H1 (cell line): ENCODE data around the gene ZNF490. TPM values are rescaled to one million over a fixed set of nuclear protein-coding genes. Genes with fewer than 3 reads are reported as not detected.

Source experiments
- KDM1A ChIP-seq: fragments of 200-600, 300-600 bp; sonication (generic); IDR thresholded peaks from 2 replicates; pipeline ENCODE4 v1.7.1; 2016; ENCODE audit warnings: mild to moderate bottlenecking, low read length, borderline replicate concordance
- PHF8 ChIP-seq: fragments of 200-600 bp; sonication (generic); conservative IDR thresholded peaks from 2 replicates; pipeline ENCODE4 v1.7.1; 2012; ENCODE audit warnings: low read depth, mild to moderate bottlenecking, inconsistent platforms, low read length, moderate library complexity
- POLR2AphosphoS5 ChIP-seq: IDR thresholded peaks from 2 replicates; pipeline ENCODE4 v1.6.1; 2011; ENCODE audit warnings: low read depth, low read length
- SIX5 ChIP-seq: IDR thresholded peaks from 2 replicates; pipeline ENCODE4 v1.6.1; 2011; ENCODE audit warnings: mild to moderate bottlenecking, low read depth, low read length
- SP1 ChIP-seq: IDR thresholded peaks from 2 replicates; pipeline ENCODE4 v1.6.1; 2011; ENCODE audit warnings: low read depth, low read length
- SUZ12 ChIP-seq: fragments of 200-600 bp; sonication (generic); IDR thresholded peaks from 2 replicates; pipeline ENCODE4 v1.6.1; 2012; ENCODE audit warnings: mild to moderate bottlenecking, inconsistent platforms, low read length, moderate library complexity, mixed read lengths
- polyA plus RNA-seq, 7 experiments: library from polyadenylated mRNA; depleted of rRNA in 3 of 7; stranded (reverse) in 5 of 7; unstranded in 2 of 7; fragments of >200 nt in 5 of 7; fragments of 200-250 nt in 2 of 7; gene quantifications; 1 replicate in 5 of 7; 2 replicates in 1 of 7; 4 replicates in 1 of 7; pipeline versions ENCODE4 v1.2.1 to v1.2.3, GENCODE V29; 2011 to 2013; ENCODE audit warnings: missing spikeins in 2 of 7, mixed read lengths in 2 of 7
- total RNA-seq: library from RNA; stranded (reverse); fragmentation: NEBNext Ultra II Directional; extraction: Animal tissue kit (Norgen Biotek cat#: 25700); gene quantifications from 2 replicates; pipeline ENCODE4 v1.2.1, GENCODE V29; 2021
- TF ChIP-seq, protein P1 (sequence below): IDR thresholded peaks from 2 replicates; pipeline ENCODE4 v1.6.1; 2011; ENCODE audit warnings: low read depth, mild to moderate bottlenecking, low read length; ENCODE audit not compliant: insufficient read depth

ZNF490 gene
- total and polyA plus RNA-seq, 2 of the 8 experiments (the other 6 are each of a cell fraction or from before 2014, with no cell fraction given): 1.7 to 9.0 TPM

DNA sequence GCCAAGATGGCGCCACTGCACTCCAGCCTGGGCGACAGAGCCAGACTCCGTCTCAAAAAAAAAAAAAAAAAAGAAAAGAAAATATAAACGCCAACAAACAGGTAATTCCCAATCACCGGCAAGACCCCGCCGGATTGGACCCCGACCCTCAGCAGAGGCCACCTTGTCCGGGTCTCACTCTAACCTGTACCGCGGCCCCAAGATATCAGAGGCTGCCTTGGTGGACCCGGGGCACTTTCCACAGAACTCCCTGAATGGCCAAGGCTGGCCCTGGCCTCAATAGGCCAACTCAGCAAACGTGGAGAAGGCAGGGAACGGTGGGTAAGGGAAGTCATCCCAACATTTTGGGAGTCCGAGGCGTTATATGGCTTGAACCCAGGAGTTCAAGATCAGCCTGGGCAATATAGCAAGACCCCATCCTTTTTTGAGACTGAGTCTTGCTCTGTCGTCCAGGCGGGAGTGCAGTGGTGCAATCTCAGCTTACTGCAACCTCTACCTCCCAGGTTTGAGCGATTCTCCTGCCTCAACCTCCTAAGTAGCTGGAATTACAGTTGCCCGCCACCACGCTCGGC is 28.1 kb upstream of the ZNF490 start (continued):
- TF ChIP-seq, protein P1, sequence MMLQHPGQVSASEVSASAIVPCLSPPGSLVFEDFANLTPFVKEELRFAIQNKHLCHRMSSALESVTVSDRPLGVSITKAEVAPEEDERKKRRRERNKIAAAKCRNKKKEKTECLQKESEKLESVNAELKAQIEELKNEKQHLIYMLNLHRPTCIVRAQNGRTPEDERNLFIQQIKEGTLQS: no peak
- TF ChIP-seq SUZ12: no peak
- no peak for TF ChIP-seq PHF8
- TF ChIP-seq SP1: no peak
- TF ChIP-seq KDM1A: no peak
- no peak for TF ChIP-seq POLR2AphosphoS5
- TF ChIP-seq SIX5: no peak
